ENCODE measurements around the gene STAC3.
"Not testable (repeated sequence)": the region's sequence is repeated elsewhere in the genome, so short reads cannot be mapped to it uniquely, and the experiment has no call there.

The STAC3 gene

DNA sequence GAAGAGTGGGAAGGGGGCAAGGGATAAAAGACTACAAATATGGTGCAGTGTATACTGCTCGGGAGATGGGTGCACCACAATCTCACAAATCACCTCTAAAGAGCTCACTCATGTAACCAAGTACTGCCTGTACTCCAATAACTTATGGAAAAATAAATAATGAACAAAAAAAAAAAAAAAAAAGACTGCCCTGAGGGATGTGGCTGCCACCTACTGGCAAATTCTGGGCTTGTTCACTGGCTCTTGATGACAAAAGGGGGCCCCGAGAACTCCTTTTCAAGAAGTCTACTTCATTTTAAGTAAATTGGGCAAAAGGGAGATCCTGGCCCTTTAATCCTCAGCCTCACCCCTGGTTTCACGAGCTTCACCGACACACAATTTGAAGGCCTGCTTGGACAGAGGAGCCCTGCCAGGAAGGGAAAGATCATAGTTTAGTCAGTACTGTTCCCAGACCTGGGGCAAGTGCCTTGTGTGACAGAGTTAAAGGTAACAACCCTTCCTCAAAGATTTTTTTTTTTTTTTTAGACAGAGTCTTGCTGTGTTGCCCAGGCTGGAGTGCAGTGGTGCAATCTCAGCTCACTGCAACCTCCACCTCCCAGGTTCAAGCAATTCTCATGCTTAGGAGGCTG lies 26.1 kb upstream of the STAC3 start:
- H3K4me3 ChIP-seq (ENCODE audit: low read depth, low read length) = no peak overlapping the region
- DNase-seq (ENCODE audit: low read depth, low spot score) = peak; percentile 21
- TF ChIP-seq, protein P1, sequence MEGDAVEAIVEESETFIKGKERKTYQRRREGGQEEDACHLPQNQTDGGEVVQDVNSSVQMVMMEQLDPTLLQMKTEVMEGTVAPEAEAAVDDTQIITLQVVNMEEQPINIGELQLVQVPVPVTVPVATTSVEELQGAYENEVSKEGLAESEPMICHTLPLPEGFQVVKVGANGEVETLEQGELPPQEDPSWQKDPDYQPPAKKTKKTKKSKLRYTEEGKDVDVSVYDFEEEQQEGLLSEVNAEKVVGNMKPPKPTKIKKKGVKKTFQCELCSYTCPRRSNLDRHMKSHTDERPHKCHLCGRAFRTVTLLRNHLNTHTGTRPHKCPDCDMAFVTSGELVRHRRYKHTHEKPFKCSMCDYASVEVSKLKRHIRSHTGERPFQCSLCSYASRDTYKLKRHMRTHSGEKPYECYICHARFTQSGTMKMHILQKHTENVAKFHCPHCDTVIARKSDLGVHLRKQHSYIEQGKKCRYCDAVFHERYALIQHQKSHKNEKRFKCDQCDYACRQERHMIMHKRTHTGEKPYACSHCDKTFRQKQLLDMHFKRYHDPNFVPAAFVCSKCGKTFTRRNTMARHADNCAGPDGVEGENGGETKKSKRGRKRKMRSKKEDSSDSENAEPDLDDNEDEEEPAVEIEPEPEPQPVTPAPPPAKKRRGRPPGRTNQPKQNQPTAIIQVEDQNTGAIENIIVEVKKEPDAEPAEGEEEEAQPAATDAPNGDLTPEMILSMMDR (IDR thresholded peaks at IDR 0.05; ENCODE audit: low read depth, low read length) = peak; percentile 59
- in situ Hi-C loops (cut with HindIII; ENCODE audit: low sequenced_read_pairs) = no loop called here

DNA sequence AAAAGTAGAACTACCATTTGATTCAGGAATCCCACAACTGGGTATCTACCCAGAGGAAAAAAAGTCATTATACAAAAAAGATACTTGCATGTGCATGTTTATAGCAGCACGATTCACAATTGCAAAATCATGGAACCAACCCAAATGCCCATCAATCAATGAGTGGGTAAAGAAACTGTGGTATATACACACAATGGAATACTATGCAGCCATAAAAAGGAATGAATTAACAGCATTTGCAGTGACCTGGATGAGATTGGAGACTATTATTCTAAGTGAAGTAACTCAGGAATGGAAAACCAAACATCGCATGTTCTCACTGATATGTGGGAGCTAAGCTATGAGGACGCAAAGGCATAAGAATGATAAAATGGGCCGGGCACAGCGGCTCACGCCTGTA lies 25.2 kb upstream of the STAC3 start:
- H3K4me3 ChIP-seq (ENCODE audit: low read depth, low read length); in situ Hi-C loops (cut with HindIII; ENCODE audit: low sequenced_read_pairs); DNase-seq (ENCODE audit: low read depth, low spot score): not testable (repeated sequence)

DNA sequence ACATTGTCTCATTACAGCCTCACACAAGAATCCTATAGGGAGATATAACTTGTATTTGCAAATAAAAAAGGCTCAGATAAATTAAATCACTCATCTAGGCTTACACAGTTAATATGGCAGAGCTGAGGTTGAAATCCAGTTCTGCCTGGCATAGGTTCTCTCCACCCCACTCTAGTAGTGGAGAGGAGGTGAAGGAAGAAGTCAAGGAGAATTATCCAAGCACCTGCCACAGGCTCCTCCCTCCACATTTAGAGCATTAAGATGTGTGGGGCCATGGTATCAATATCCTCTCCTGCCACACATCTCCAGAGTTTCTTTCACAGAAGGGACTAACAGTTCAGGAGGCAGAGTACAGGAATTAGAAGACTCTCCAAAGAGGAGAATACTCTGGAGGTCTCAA lies 22.5 kb upstream of the STAC3 start:
- no peak for DNase-seq (ENCODE audit: low read depth, low spot score)
- in situ Hi-C loops (cut with HindIII; ENCODE audit: low sequenced_read_pairs) = no loop called here
- TF ChIP-seq, protein P1 (IDR thresholded peaks at IDR 0.05; ENCODE audit: low read depth, low read length) = no peak
- H3K4me3 ChIP-seq (ENCODE audit: low read depth, low read length) = no peak overlapping the region

DNA sequence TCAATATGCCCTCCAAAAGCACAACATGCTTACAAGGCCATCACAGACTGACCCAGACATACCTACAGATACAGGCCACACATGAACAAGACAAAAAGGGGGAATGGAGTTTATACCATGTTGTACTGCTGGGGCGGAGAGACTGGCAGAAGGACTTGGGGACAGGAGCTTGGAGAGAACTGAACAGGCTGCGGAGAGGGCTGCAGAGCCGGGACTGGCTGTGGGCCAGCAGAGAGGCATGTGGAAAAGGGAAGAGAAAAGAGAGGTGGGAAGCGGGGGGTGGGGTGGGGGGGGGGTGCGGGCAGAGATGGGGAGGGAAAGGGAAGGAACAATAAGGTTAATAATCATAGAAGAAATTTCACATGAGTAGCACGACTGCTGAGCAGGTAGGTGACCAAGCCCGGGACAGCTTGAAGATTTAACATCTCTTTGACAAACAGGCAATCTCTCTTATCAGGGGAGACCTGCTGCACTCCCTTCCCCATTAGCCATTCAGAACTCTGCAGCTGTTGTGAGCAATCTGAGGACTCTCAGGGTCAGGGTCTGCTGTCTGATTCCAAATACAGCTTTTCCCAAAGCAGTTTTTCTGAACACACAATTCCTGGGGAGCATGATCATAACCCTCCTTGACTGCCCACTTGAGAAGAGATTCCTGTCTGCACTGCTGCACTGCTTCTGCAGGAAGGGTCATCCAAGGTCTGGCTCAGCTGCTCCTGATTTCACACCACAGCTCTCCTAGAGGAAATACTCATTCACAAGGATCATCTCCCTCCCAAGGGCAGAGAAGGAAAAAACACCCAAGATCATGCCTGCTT lies 21.6 kb upstream of the STAC3 start:
- in situ Hi-C loops (cut with HindIII; ENCODE audit: low sequenced_read_pairs) = no loop called here
- TF ChIP-seq, protein P1 (IDR thresholded peaks at IDR 0.05; ENCODE audit: low read depth, low read length) = no peak
- peak; percentile 13 for DNase-seq (ENCODE audit: low read depth, low spot score)
- no peak overlapping the region for H3K4me3 ChIP-seq (ENCODE audit: low read depth, low read length)

DNA sequence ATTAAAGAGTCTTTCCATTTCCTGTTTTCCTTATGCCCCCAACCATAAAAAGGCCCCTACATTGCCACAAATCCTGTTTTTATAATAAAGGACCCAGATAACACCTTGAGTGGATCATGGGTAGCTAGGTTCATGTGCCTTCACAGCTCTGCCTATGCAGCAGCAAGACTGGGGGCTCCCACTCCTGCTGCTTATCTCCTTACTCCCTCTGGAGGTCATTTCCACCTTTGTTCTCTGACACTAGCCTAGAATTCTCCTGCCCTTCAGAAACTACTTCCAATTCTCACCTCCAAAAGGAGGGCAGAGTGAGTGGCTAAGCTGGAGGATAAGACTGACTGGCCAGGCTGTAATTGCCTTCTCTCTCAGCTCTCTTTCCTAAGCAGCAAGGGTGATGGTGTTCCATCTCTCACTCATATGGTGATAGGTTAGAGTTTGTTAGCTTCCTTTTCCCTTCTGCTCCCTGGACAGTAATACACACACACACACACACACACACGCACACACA lies 20.0 kb upstream of the STAC3 start:
- in situ Hi-C loops (cut with HindIII; ENCODE audit: low sequenced_read_pairs) = no loop called here
- DNase-seq (ENCODE audit: low read depth, low spot score) = no peak

DNA sequence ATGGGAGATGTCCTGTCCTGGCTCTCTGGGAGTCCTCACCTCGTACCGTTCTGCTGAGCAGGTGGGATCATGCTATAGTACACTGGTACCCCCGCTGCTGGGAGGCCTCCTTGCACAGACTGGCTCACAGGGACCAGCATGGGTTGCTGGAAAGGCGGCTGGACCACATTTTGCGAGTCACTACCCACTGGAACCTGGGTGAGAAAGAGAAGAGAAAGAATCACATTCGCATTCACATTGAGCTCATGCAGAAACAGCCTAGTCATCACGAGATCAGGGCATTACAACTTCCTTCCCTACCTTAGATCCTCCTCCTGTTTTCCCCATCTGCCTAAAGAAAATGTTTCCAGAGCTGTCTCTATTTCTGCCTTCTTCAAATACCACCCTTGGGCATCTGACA lies 17.3 kb upstream of the STAC3 start:
- in situ Hi-C loops (cut with HindIII; ENCODE audit: low sequenced_read_pairs) = no loop called here
- peak; percentile 20 for DNase-seq (ENCODE audit: low read depth, low spot score)
- TF ChIP-seq, protein P1 (IDR thresholded peaks at IDR 0.05; ENCODE audit: low read depth, low read length) = no peak
- H3K4me3 ChIP-seq (ENCODE audit: low read depth, low read length) = no peak overlapping the region

More for the DNA sequence above, 20.0 kb upstream of the STAC3 start:
- TF ChIP-seq, protein P1 (IDR thresholded peaks at IDR 0.05; ENCODE audit: low read depth, low read length) = peak; percentile 8
- no peak overlapping the region for H3K4me3 ChIP-seq (ENCODE audit: low read depth, low read length)

DNA sequence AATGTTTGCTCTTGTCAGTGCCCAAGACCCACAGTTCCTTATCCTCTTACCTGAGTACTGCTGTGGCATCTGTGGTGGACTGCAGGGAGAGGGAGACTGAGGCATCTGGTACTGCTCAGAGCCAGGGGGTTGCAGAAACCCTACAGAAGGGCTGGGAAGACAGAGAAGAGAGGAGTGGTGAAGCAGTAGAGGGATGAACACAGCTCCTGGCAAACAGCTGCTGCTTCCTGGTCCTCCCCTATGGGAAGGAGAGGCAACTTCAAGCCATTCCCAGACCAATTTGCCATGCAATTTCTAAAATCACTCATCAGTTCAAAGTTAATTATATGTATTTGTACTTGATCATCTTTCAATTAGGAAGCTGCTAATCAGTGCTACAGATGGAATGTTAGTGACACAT lies 15.7 kb upstream of the STAC3 start:
- TF ChIP-seq, protein P1 (IDR thresholded peaks at IDR 0.05; ENCODE audit: low read depth, low read length) = no peak
- DNase-seq (ENCODE audit: low read depth, low spot score) = no peak
- in situ Hi-C loops (cut with HindIII; ENCODE audit: low sequenced_read_pairs) = no loop called here
- no peak overlapping the region for H3K4me3 ChIP-seq (ENCODE audit: low read depth, low read length)

Measured in astrocyte of the spinal cord (primary cell).